ENCODE measurements around the gene FTL. TPM values are rescaled to one million over a fixed set of nuclear protein-coding genes. Genes with fewer than 3 reads are reported as not detected.

FTL gene
- total RNA-seq, 2 experiments from 2014 or later, result 616 to 627 TPM

DNA sequence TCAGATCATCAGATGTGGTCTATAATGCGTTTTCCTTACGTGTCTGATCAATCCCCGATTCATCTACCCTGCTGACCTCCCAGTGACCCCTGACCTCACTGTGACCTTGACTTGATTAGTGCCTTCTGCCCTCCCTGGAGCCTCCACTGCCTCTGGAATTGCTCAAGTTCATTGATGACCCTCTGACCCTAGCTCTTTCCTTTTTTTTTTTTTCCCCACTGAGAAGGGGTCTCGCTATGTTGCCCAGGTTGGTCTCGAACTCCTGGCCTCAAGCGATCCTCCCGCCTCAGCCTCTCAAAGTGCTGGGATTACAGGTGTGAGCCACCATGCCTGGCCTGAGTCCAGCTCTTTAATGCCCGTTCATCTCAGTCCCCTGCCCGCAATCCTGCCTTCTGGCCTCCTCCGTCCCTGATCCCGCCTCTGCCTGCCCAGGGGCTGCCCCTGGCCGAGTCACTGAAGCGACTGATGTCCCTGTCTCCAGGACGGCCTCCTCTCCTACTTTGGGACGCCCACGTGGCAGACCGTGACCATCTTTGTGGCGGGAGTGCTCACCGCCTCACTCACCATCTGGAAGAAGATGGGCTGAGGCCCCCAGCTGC is 4.0 kb upstream of the FTL start:
- no peaks in the 10 kb centered on the region for H3K9me3 ChIP-seq (ENCODE audit: control insufficient read depth in 1 of 2, insufficient read depth in 1 of 2, low read length in 2 of 2)
- Mint-ChIP-seq H3K9me3 (no peaks in the 10 kb centered on the region), H3K36me3 (ENCODE audit: low read depth) (peaks cover 24% of the 10 kb centered on the region), H3K4me3 (peak overlapping the region; percentile 60), H3K4me1 (ENCODE audit: low read depth) (peaks cover 59% of the 10 kb centered on the region), H3K27me3 (no peaks in the 10 kb centered on the region), H3K27ac (peak overlapping the region; percentile 76)
- ATAC-seq (ENCODE audit: poor library complexity), result no peak
- H3K36me3 ChIP-seq (ENCODE audit: insufficient read depth, low read length), result peaks cover 2% of the 10 kb centered on the region
- H3K27me3 ChIP-seq (ENCODE audit: control insufficient read depth in 1 of 2, insufficient read depth in 2 of 2, low read length in 2 of 2), result peaks cover 0 to 2% of the 10 kb centered on the region in 2 experiments
- DNase-seq, result no peak
- intact Hi-C loops (cut with DNase I, micrococcal nuclease), result no loop called here
- TF ChIP-seq CTCF (IDR thresholded peaks at IDR 0.05), result no peak
- no peak overlapping the region for H3K4me3 ChIP-seq (ENCODE audit: low read length)
- POLR2A ChIA-PET, result interaction anchor here (1.0 to 1.5 kb wide), 3 partner anchors 8 to 89 kb away, joined by 3 to 5 read pairs (median 4); partner anchors contain the start of gene PPP1R15A
- no peak overlapping the region for H3K27ac ChIP-seq (ENCODE audit: low read depth in 1 of 2, low read length in 2 of 2)
- CTCF ChIA-PET, result interaction anchor here (1.1 kb wide), 1 partner anchor 10 kb away, joined by 5 read pairs; no protein-coding TSS in a partner anchor
- peaks cover 56% of the 10 kb centered on the region for H3K4me1 ChIP-seq (ENCODE audit: insufficient read depth, low read length)

DNA sequence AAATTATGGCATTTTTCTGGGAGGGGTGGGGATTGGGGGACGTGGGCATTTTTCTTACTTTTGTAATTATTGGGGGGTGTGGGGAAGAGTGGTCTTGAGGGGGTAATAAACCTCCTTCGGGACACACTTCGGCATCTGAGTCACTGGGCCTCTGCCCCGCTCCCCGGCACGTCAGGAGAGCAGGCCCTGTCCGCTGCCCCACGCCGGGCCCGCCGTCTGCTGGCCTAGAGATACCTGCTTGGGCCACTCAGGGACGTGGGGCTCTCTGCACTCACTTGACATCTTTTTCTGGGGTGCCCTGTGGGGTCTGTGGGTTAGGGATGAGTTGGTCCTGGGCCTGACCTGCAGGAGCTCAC is 3.5 kb upstream of the FTL start:
- peaks cover 0 to 2% of the 10 kb centered on the region in 2 experiments for H3K27me3 ChIP-seq (ENCODE audit: control insufficient read depth in 1 of 2, insufficient read depth in 2 of 2, low read length in 2 of 2)
- CTCF ChIA-PET, result interaction anchor here (1.0 to 1.1 kb wide), 2 partner anchors 9 to 32 kb away, joined by 3 to 5 read pairs; partner anchors contain the start of genes GYS1 and RUVBL2
- Mint-ChIP-seq H3K36me3 (ENCODE audit: low read depth) (peaks cover 29% of the 10 kb centered on the region), H3K4me1 (ENCODE audit: low read depth) (peaks cover 58% of the 10 kb centered on the region), H3K27ac (peak overlapping the region; percentile 97), H3K27me3 (no peaks in the 10 kb centered on the region), H3K4me3 (peak overlapping the region; percentile 59), H3K9me3 (no peaks in the 10 kb centered on the region)
- H3K27ac ChIP-seq (ENCODE audit: low read depth in 1 of 2, low read length in 2 of 2), result peak overlapping the region; percentile 55 to 58
- H3K9me3 ChIP-seq (ENCODE audit: control insufficient read depth in 1 of 2, insufficient read depth in 1 of 2, low read length in 2 of 2), result peaks cover 0 to 3% of the 10 kb centered on the region in 2 experiments
- peaks cover 7% of the 10 kb centered on the region for H3K36me3 ChIP-seq (ENCODE audit: insufficient read depth, low read length)
- no peak for TF ChIP-seq CTCF (IDR thresholded peaks at IDR 0.05)
- DNase-seq (no peak), ATAC-seq (ENCODE audit: poor library complexity) (no peak)
- H3K4me3 ChIP-seq (ENCODE audit: low read length), result no peak overlapping the region
- intact Hi-C loops (cut with DNase I, micrococcal nuclease), result no loop called here
- H3K4me1 ChIP-seq (ENCODE audit: insufficient read depth, low read length), result peaks cover 58% of the 10 kb centered on the region
- POLR2A ChIA-PET, result interaction anchor here (0.7 to 1.5 kb wide), 4 partner anchors 8 to 598 kb away, joined by 3 to 5 read pairs (median 4); partner anchors contain the start of genes PPP1R15A and TMEM143

GRCh38 chr19:48962029-48962848 is 2.9 kb upstream of the FTL start:
- peak overlapping the region; percentile 55 to 58 for H3K27ac ChIP-seq (ENCODE audit: low read depth in 1 of 2, low read length in 2 of 2)
- Mint-ChIP-seq H3K9me3 (no peaks in the 10 kb centered on the region), H3K27me3 (no peaks in the 10 kb centered on the region), H3K36me3 (ENCODE audit: low read depth) (peaks cover 30% of the 10 kb centered on the region), H3K27ac (peak overlapping the region; percentile 97), H3K4me3 (peak overlapping the region; percentile 59), H3K4me1 (ENCODE audit: low read depth) (peaks cover 54% of the 10 kb centered on the region)
- peaks cover 63% of the 10 kb centered on the region for H3K4me1 ChIP-seq (ENCODE audit: insufficient read depth, low read length)
- no peak overlapping the region for H3K4me3 ChIP-seq (ENCODE audit: low read length)
- DNase-seq (peak in 8 of 14 experiments; percentile 20 to 73 (median 40)), ATAC-seq (ENCODE audit: poor library complexity) (no peak)
- peaks cover 0 to 3% of the 10 kb centered on the region in 2 experiments for H3K9me3 ChIP-seq (ENCODE audit: control insufficient read depth in 1 of 2, insufficient read depth in 1 of 2, low read length in 2 of 2)
- CTCF ChIA-PET, result interaction anchor here (1.0 to 1.1 kb wide), 2 partner anchors 8 to 31 kb away, joined by 3 to 5 read pairs; partner anchors contain the start of genes GYS1 and RUVBL2
- intact Hi-C loops (cut with DNase I, micrococcal nuclease), result no loop called here
- H3K36me3 ChIP-seq (ENCODE audit: insufficient read depth, low read length), result peaks cover 11% of the 10 kb centered on the region
- POLR2A ChIA-PET, result interaction anchor here (0.7 to 1.5 kb wide), 6 partner anchors 9 to 599 kb away, joined by 3 to 5 read pairs (median 4); partner anchors contain the start of genes DHDH, PPP1R15A, RUVBL2 and TMEM143
- no peak for TF ChIP-seq CTCF (IDR thresholded peaks at IDR 0.05)
- H3K27me3 ChIP-seq (ENCODE audit: control insufficient read depth in 1 of 2, insufficient read depth in 2 of 2, low read length in 2 of 2), result peaks cover 0 to 2% of the 10 kb centered on the region in 2 experiments

All from CD4-positive, alpha-beta T cell (primary cell).